Measurements from ENCODE around the gene CCDC43. TPM values are rescaled to one million over a fixed set of nuclear protein-coding genes. Genes with fewer than 3 reads are reported as not detected.

Gene CCDC43
- total and polyA plus RNA-seq, 2 of the 8 experiments (the other 6 are each of a cell fraction or from before 2014, with no cell fraction given), result 4.9 to 38.1 TPM

DNA sequence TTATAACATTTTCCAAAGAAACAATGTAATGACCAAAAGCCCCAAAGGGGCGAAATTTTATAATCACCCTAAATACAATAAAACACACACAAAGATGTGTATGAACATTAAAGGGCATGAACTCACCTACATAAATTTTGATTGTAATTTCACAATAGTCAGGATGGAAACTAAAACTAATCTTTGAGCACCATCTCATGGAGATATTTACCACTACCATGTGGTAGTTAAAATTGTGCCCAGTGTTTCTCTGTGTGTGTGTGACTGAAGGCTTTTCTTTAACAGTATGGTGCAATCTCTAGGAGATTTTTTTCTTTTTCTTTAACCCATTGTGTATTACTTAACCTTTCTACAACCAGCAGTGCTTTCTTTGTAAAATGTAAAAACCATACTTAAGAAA is 53.0 kb downstream of the CCDC43 start:
- Histone ChIP-seq H3K4me2 (ENCODE audit: insufficient read depth in 1 of 2, low read depth in 2 of 2, low read length in 2 of 2) (no peak overlapping the region), H2AK5ac (ENCODE audit: low read depth, low read length) (no peak overlapping the region), H3K56ac (replicated peaks; ENCODE audit: insufficient read length, low read depth, low read length) (no peak overlapping the region), H2BK20ac (ENCODE audit: low read length) (no peak overlapping the region), H3K14ac (ENCODE audit: insufficient read length) (no peak overlapping the region), H3K79me1 (ENCODE audit: low read depth, low read length) (no peaks in the 10 kb centered on the region), H4K20me1 (replicated peaks in 1 of 2; ENCODE audit: control insufficient read depth in 1 of 2, insufficient read depth in 2 of 2, low read length in 2 of 2) (no peaks in the 10 kb centered on the region), H3K4me3 (ENCODE audit: extremely low read depth in 1 of 4, insufficient read depth in 2 of 4, low read depth in 3 of 4, low read length in 4 of 4) (no peak overlapping the region), H2BK12ac (ENCODE audit: low read depth, low read length) (no peak overlapping the region), H3K27me3 (replicated peaks in 1 of 4; ENCODE audit: control insufficient read depth in 3 of 4, extremely low read depth in 1 of 4, insufficient read depth in 3 of 4, low read length in 3 of 4) (no peaks in the 10 kb centered on the region), H4K8ac (ENCODE audit: extremely low read depth, insufficient read depth, low read length) (no peak overlapping the region), H2BK120ac (replicated peaks; ENCODE audit: low read depth, low read length) (no peak overlapping the region), H3K9me3 (ENCODE audit: insufficient read depth in 2 of 2, low read depth in 1 of 2, low read length in 1 of 2) (no peaks in the 10 kb centered on the region), H3K4me1 (replicated peaks in 1 of 4; ENCODE audit: control insufficient read depth in 3 of 4, insufficient read depth in 4 of 4, low read length in 3 of 4) (0 out of 7 replicates have a peak, but pooled peaks cover 0 to 2% (median 0%) of the 10 kb centered on the region in 4 experiments), H4K5ac (ENCODE audit: insufficient read length, low read depth, low read length) (no peak overlapping the region), H4K91ac (replicated peaks; ENCODE audit: insufficient read length, low read length) (no peak overlapping the region), H3K79me2 (ENCODE audit: control insufficient read depth in 1 of 2, insufficient read depth in 2 of 2, low read length in 2 of 2) (no peaks in the 10 kb centered on the region), H3K36me3 (ENCODE audit: control insufficient read depth in 2 of 4, insufficient read depth in 4 of 4, low read length in 3 of 4) (no peaks in the 10 kb centered on the region), H3K9ac (replicated peaks in 1 of 4; ENCODE audit: extremely low read depth in 1 of 4, low read depth in 3 of 4, low read length in 3 of 4) (no peak overlapping the region), H3K27ac (ENCODE audit: low read depth, low read length) (no peak overlapping the region), H2BK15ac (ENCODE audit: low read length) (no peak overlapping the region), H2AFZ (ENCODE audit: low read length) (no peak overlapping the region), H3K23me2 (ENCODE audit: low read depth, low read length) (no peaks in the 10 kb centered on the region), H3K4ac (replicated peaks; ENCODE audit: insufficient read length, low read depth, low read length) (no peak overlapping the region), H2BK5ac (ENCODE audit: low read depth, low read length) (no peak overlapping the region), H3K23ac (ENCODE audit: insufficient read length) (no peak overlapping the region), H3K18ac (ENCODE audit: extremely low read depth, low read length) (no peak overlapping the region)
- POLR2A ChIA-PET (ENCODE audit: partially characterized antibody), result no interaction called here
- TF ChIP-seq RAD21 (IDR thresholded peaks at IDR 0.05 in 1 of 2, conservative IDR thresholded peaks at IDR 0.05 in 1 of 2; ENCODE audit: low read depth in 2 of 2, low read length in 2 of 2) (peak; percentile 68 to 70), TEAD4 (IDR thresholded peaks at IDR 0.05; ENCODE audit: low read depth, low read length) (no peak), CEBPB (IDR thresholded peaks at IDR 0.05; ENCODE audit: low read depth, low read length) (peak; percentile 85)
- TF ChIP-seq, protein P1, sequence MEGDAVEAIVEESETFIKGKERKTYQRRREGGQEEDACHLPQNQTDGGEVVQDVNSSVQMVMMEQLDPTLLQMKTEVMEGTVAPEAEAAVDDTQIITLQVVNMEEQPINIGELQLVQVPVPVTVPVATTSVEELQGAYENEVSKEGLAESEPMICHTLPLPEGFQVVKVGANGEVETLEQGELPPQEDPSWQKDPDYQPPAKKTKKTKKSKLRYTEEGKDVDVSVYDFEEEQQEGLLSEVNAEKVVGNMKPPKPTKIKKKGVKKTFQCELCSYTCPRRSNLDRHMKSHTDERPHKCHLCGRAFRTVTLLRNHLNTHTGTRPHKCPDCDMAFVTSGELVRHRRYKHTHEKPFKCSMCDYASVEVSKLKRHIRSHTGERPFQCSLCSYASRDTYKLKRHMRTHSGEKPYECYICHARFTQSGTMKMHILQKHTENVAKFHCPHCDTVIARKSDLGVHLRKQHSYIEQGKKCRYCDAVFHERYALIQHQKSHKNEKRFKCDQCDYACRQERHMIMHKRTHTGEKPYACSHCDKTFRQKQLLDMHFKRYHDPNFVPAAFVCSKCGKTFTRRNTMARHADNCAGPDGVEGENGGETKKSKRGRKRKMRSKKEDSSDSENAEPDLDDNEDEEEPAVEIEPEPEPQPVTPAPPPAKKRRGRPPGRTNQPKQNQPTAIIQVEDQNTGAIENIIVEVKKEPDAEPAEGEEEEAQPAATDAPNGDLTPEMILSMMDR (IDR thresholded peaks at IDR 0.05; ENCODE audit: control extremely low read depth in 1 of 3, insufficient read depth in 1 of 3, low read depth in 1 of 3, low read length in 3 of 3), result peak in 2 of 3 experiments; percentile 11 to 16; a peak in 2 of 4 replicates
- CTCF ChIA-PET (ENCODE audit: partially characterized antibody), result interaction anchor here (0.9 to 10.8 kb wide), 18 partner anchors 9 to 267 kb away, joined by 3 to 84 read pairs (median 4); partner anchors contain the start of gene MEIOC
- 88% methylated on average over 1 of the region's 1 CpG; no CpG with 5 or more reads in 1 of the 2 experiments for WGBS, 2 experiments (ENCODE audit: extremely low coverage in 1 of 2, insufficient coverage in 1 of 2, insufficient read length in 1 of 2, insufficient replicate concordance in 2 of 2, low coverage in 1 of 2, low lambda C conversion rate in 2 of 2, missing lambda C conversion rate in 1 of 2)
- DNase-seq (ENCODE audit: low read depth in 1 of 2, low spot score in 2 of 2) (no peak), FAIRE-seq (no peak)
